Left lung (tissue), 10 donors: ENCODE results near the gene HEYL. TPM values are rescaled to one million over a fixed set of nuclear protein-coding genes. Genes with fewer than 3 reads are reported as not detected.

Source experiments
- ATAC-seq: fragments of 200-7000 bp; cut with Tn5 transposase; one replicate; pipeline ENCODE4 v1.9.1; 2020; ENCODE audit warnings: moderate library complexity
- DNase-seq, 4 donors: peaks; one replicate each; pipeline ENCODE4 v3.0.0-alpha.2; 2013 to 2020
- H3K27ac ChIP-seq, 2 donors: fragments of 200-600 bp; sonication (generic) in 1 of 2; one replicate each; pipeline versions ENCODE4 v1.5.0 to v1.8.0; 2020 to 2021
- H3K27me3 ChIP-seq, 2 donors: fragments of 200-600 bp; sonication (generic) in 1 of 2; one replicate each; pipeline versions ENCODE4 v1.5.0 to v1.8.0; 2020 to 2021
- H3K36me3 ChIP-seq, 2 donors: fragments of 200-600 bp; sonication (generic) in 1 of 2; one replicate each; pipeline versions ENCODE4 v1.5.0 to v1.8.0; 2020 to 2021
- H3K4me1 ChIP-seq, 2 donors: fragments of 200-600 bp; one replicate each; pipeline ENCODE4 v1.8.0; 2021
- H3K4me3 ChIP-seq, 2 donors: fragments of 200-600 bp; sonication (generic) in 1 of 2; one replicate each; pipeline versions ENCODE4 v1.5.0 to v1.8.0; 2020 to 2021; ENCODE audit warnings: mild to moderate bottlenecking in 1 of 2
- H3K9me3 ChIP-seq, 2 donors: fragments of 200-600 bp; sonication (generic) in 1 of 2; one replicate each; pipeline versions ENCODE4 v1.5.0 to v1.8.0; 2020 to 2021
- CTCF ChIP-seq, 2 donors: fragments of 200-600 bp; sonication (generic) in 1 of 2; IDR thresholded peaks; one replicate each; pipeline versions ENCODE4 v1.5.0 to v1.8.0; 2021; ENCODE audit warnings: antibody characterized with exemption in 2 of 2
- intact Hi-C, 2 donors: fragments of 100-400 bp; cut with DNase I; formaldehyde crosslinking; loops; one replicate each; pipeline versions ENCODE4 v1.11.2 to v1.14.2; 2022
- polyA plus RNA-seq, 6 donors: library from polyadenylated mRNA; unstranded; fragments of 120-200 nt; gene quantifications; one replicate each; pipeline ENCODE4 v1.2.1, GENCODE V29; 2013; ENCODE audit not compliant: insufficient read length in 6 of 6
- total RNA-seq, 2 donors: library from RNA; stranded (reverse); fragmentation: NEBNext Ultra II Directional; extraction: Animal tissue kit (Norgen Biotek cat#: 25700); gene quantifications; one replicate each; pipeline ENCODE4 v1.2.1, GENCODE V29; 2021
- donor health status: DM: no; HTN: yes; CAD: no.
- donor health status: DM: no; HTN: no; CAD: no.

HEYL gene
- total and polyA plus RNA-seq, 8 donors, result 12.6 to 42.8 (median 30.9) TPM

GRCh38 chr1:39576016-39576657 is 63.3 kb downstream of the HEYL start:
- peak overlapping the region; percentile 81 to 84 for H3K27ac ChIP-seq
- peaks cover 23 to 37% of the 10 kb centered on the region in 2 donors for H3K4me1 ChIP-seq
- DNase-seq (peak in 3 of 4 donors; percentile 14 to 86 (median 19)), ATAC-seq (peak; percentile 42)
- intact Hi-C loops, result no loop called here
- H3K27me3 ChIP-seq, result no peaks in the 10 kb centered on the region
- peaks cover 0 to 31% of the 10 kb centered on the region in 2 donors for H3K36me3 ChIP-seq
- H3K4me3 ChIP-seq, result peak overlapping the region; percentile 72 to 95
- no peak for TF ChIP-seq CTCF (IDR thresholded peaks at IDR 0.05)
- H3K9me3 ChIP-seq, result no peaks in the 10 kb centered on the region

- intact Hi-C loops, result no loop called here
- H3K27me3 ChIP-seq, result no peaks in the 10 kb centered on the region
- H3K4me3 ChIP-seq, result peak overlapping the region; percentile 72 to 95
- peaks cover 23 to 37% of the 10 kb centered on the region in 2 donors for H3K4me1 ChIP-seq
- DNase-seq (peak; percentile 17 to 87 (median 56)), ATAC-seq (peak; percentile 57)
- H3K36me3 ChIP-seq, result peaks cover 1 to 38% of the 10 kb centered on the region in 2 donors
- no peak for TF ChIP-seq CTCF (IDR thresholded peaks at IDR 0.05)
- no peaks in the 10 kb centered on the region for H3K9me3 ChIP-seq
- H3K27ac ChIP-seq, result peak overlapping the region; percentile 81 to 84
Measured at GRCh38 chr1:39575191-39576015, 64.0 kb downstream of the HEYL start.

GRCh38 chr1:39574646-39575045 is 64.8 kb downstream of the HEYL start:
- peaks cover 23 to 37% of the 10 kb centered on the region in 2 donors for H3K4me1 ChIP-seq
- H3K4me3 ChIP-seq, result peak overlapping the region; percentile 72 to 95
- H3K9me3 ChIP-seq, result no peaks in the 10 kb centered on the region
- intact Hi-C loops, result no loop called here
- no peak for TF ChIP-seq CTCF (IDR thresholded peaks at IDR 0.05)
- ATAC-seq (peak; percentile 43), DNase-seq (no peak)
- no peaks in the 10 kb centered on the region for H3K27me3 ChIP-seq
- peaks cover 7 to 46% of the 10 kb centered on the region in 2 donors for H3K36me3 ChIP-seq
- no peak overlapping the region for H3K27ac ChIP-seq

Other genes starting within 250 kb of the HEYL start
- under 1 TPM; 0.73 to 0.82 TPM for gene BMP8A, start 148.0 kb downstream of the HEYL start, total RNA-seq
- gene BMP8A, start 148.0 kb downstream of the HEYL start, polyA plus RNA-seq, result under 1 TPM; 0.37 to 0.73 (median 0.53) TPM
- gene PABPC4, start 62.9 kb downstream of the HEYL start, total RNA-seq, result 100 to 1,000 TPM; 226 to 232 TPM
- 100 to 1,000 TPM; 183 to 224 (median 199) TPM for gene PABPC4, start 62.9 kb downstream of the HEYL start, polyA plus RNA-seq
- 1 to 10 TPM in 1 of 2 donors, under 1 TPM in 1; 0.42 to 8.9 TPM for gene NT5C1A, start 32.5 kb upstream of the HEYL start, total RNA-seq
- under 1 TPM in 3 of 6 donors, not detected in 3; 0.21 to 0.24 (median 0.24) TPM for gene NT5C1A, start 32.5 kb upstream of the HEYL start, polyA plus RNA-seq
- 1 to 10 TPM in 1 of 2 donors, under 1 TPM in 1; 0.31 to 1.9 TPM for gene HPCAL4, start 51.8 kb upstream of the HEYL start, total RNA-seq
- gene HPCAL4, start 51.8 kb upstream of the HEYL start, polyA plus RNA-seq, result under 1 TPM; 0.04 to 0.23 (median 0.14) TPM
- 10 to 100 TPM; 34.2 to 36.3 TPM for gene PPIE, start 99.2 kb upstream of the HEYL start, total RNA-seq
- 10 to 100 TPM; 66.4 to 74.9 (median 69.3) TPM for gene PPIE, start 99.2 kb upstream of the HEYL start, polyA plus RNA-seq
- gene OXCT2, start 131.7 kb upstream of the HEYL start, total RNA-seq, result under 1 TPM; 0.55 to 0.82 TPM
- gene OXCT2, start 131.7 kb upstream of the HEYL start, polyA plus RNA-seq, result under 1 TPM in 5 of 6 donors, not detected in 1; 0.15 to 0.58 (median 0.26) TPM
- 1 to 10 TPM; 2.1 to 2.8 TPM for gene BMP8B, start 149.2 kb upstream of the HEYL start, total RNA-seq
- gene BMP8B, start 149.2 kb upstream of the HEYL start, polyA plus RNA-seq, result 1 to 10 TPM; 1.0 to 2.3 (median 1.6) TPM
- 10 to 100 TPM; 10.5 to 13.1 TPM for gene TRIT1, start 243.9 kb upstream of the HEYL start, total RNA-seq
- gene TRIT1, start 243.9 kb upstream of the HEYL start, polyA plus RNA-seq, result 10 to 100 TPM; 36.3 to 51.4 (median 38.8) TPM